Caco-2 (cell line): ENCODE data around the gene KIRREL3. TPM values are rescaled to one million over a fixed set of nuclear protein-coding genes. Genes with fewer than 3 reads are reported as not detected.

ENCODE experiments used
- BruUV-seq: library from RNA; stranded (reverse); fragments of 400-500 nt; replicated peaks from 2 replicates; lab custom pipeline; 2021; lab: Mats Ljungman, UMichigan
- CTCF ChIA-PET: fragments of 300-600 bp; sonication (Branson Sonifier 250); formaldehyde crosslinking; loops from one replicate; lab custom pipeline; 2022; ENCODE audit warnings: antibody characterized with exemption; lab: Charles Lee
- POLR2A ChIA-PET: fragments of 300-600 bp; sonication (Branson Sonifier 250); formaldehyde crosslinking; loops from one replicate; lab custom pipeline; 2022; ENCODE audit warnings: antibody characterized with exemption; lab: Charles Lee
- DNase-seq, 2 experiments: peaks; one replicate each; pipeline versions ENCODE4 v3.0.0 to v3.0.0-alpha.2; 2020 to 2022
- H3K27me3 ChIP-seq: replicated peaks from 2 replicates; pipeline ENCODE4 v1.6.0; 2011; ENCODE audit warnings: low read length; ENCODE audit not compliant: control insufficient read depth, insufficient read depth
- H3K36me3 ChIP-seq: 2 replicates; pipeline ENCODE4 v1.5.1; 2011; ENCODE audit warnings: low read length; ENCODE audit not compliant: control insufficient read depth, insufficient read depth
- H3K4me1 ChIP-seq: fragments of 250-450 bp; sonication (Bioruptor Pico); 2 replicates; pipeline ENCODE4 v1.5.1; 2020; ENCODE audit warnings: mild to moderate bottlenecking
- H3K4me3 ChIP-seq: 2 replicates; pipeline ENCODE4 v1.5.1; 2011; ENCODE audit warnings: low read depth, mild to moderate bottlenecking, control low read depth, low read length
- H3K9me3 ChIP-seq: fragments of 250-450 bp; sonication (Bioruptor Pico); 2 replicates; pipeline ENCODE4 v1.5.1; 2020; ENCODE audit warnings: mild to moderate bottlenecking, moderate library complexity
- H3K27ac Mint-ChIP-seq: one replicate; pipeline ENCODE4 v1.8.0; 2022; ENCODE audit warnings: mixed read lengths; ENCODE audit not compliant: unreplicated experiment
- H3K27me3 Mint-ChIP-seq: one replicate; pipeline ENCODE4 v1.8.0; 2022; ENCODE audit warnings: mixed read lengths; ENCODE audit not compliant: insufficient read depth, unreplicated experiment
- H3K36me3 Mint-ChIP-seq: one replicate; pipeline ENCODE4 v1.8.0; 2022; ENCODE audit warnings: mild to moderate bottlenecking, mixed read lengths; ENCODE audit not compliant: insufficient read depth, unreplicated experiment
- H3K4me1 Mint-ChIP-seq: one replicate; pipeline ENCODE4 v1.8.0; 2022; ENCODE audit warnings: low read depth, mixed read lengths; ENCODE audit not compliant: unreplicated experiment
- H3K4me3 Mint-ChIP-seq: one replicate; pipeline ENCODE4 v1.8.0; 2022; ENCODE audit warnings: mild to moderate bottlenecking, moderate library complexity, mixed read lengths; ENCODE audit not compliant: unreplicated experiment
- H3K9me3 Mint-ChIP-seq: one replicate; pipeline ENCODE4 v1.8.0; 2022; ENCODE audit warnings: mixed read lengths; ENCODE audit not compliant: unreplicated experiment
- intact Hi-C: fragments of 100-400 bp; cut with micrococcal nuclease; formaldehyde crosslinking; loops from one replicate; pipeline ENCODE4 v1.10.0; 2022; ENCODE audit not compliant: unreplicated experiment
- total RNA-seq: library from RNA; stranded (reverse); gene quantifications from 2 replicates; pipeline ENCODE4 v1.2.3, GENCODE V29; 2022
- TF ChIP-seq, protein P1 (sequence below), 2 experiments: fragments of 200-600 bp in 1 of 2; IDR thresholded peaks; 1 replicate in 1 of 2; 2 replicates in 1 of 2; pipeline versions ENCODE4 v1.5.1 to v1.8.0; 2011 to 2022; ENCODE audit warnings: antibody characterized with exemption in 1 of 2, control low read depth in 1 of 2, inconsistent platforms in 1 of 2, low read depth in 1 of 2, low read length in 1 of 2, mild to moderate bottlenecking in 1 of 2, moderate library complexity in 1 of 2; ENCODE audit not compliant: insufficient read depth in 1 of 2, severe bottlenecking in 1 of 2, unreplicated experiment in 1 of 2

KIRREL3 gene
- total RNA-seq, 1 experiment from 2014 or later: not detected

DNA sequence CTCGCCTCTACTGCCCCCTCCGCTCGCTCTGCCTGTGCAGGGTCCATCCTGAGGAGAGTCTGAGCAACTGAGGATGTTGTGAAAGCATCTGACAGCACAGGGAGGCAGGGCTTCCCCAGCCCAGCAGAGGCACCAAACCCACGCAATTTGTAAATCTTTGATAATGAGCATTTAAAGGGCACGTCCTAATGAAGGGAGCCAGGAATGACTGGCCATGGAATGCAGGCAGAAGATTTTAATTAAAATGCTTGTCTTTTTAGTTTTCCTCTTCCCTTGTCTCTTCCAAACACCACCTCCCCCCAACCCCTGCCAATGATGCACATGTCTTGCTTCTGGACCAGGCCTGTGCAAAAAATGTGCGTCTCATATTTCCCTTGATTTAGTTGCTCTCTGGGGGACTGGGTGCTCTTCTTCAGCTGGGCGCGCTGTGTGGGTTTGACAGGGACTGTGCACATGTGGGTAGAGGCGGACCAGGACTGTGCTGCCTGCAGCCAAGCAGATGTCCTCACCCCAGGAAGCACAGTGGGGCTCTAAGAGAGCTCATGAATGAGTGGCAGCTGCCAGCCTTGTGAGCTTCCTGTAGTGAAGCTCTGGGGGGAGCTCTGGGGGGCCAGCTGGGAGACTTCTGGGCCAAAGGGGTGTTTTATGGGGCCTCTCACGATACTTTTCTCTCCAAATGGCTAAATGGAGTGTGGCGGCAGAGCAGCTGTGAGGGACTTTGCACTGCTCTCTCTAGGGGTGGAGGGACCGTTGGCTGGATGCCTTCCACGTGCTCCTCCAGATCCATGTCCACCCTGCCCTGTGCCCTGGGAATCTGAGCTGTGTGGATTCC lies 371.6 kb downstream of the KIRREL3 start:
- DNase-seq: no peak
- H3K27me3 ChIP-seq: no peaks in the 10 kb centered on the region; the same call in 1 of the 2 replicates
- CTCF ChIA-PET: no interaction called here
- H3K27ac Mint-ChIP-seq: no peak overlapping the region
- intact Hi-C loops: no loop called here
- POLR2A ChIA-PET: interaction anchor here (0.6 kb wide), 1 partner anchor 165 kb away, joined by 4 read pairs; no protein-coding TSS in a partner anchor
- H3K36me3 ChIP-seq: no peaks in the 10 kb centered on the region
- no peaks in the 10 kb centered on the region for H3K4me1 Mint-ChIP-seq
- no TSS peak for BruUV-seq
- peaks cover 30% of the 10 kb centered on the region for H3K27me3 Mint-ChIP-seq
- H3K4me3 Mint-ChIP-seq: no peak overlapping the region
- no peaks in the 10 kb centered on the region for H3K36me3 Mint-ChIP-seq
- H3K4me1 ChIP-seq: no peaks in the 10 kb centered on the region
- H3K4me3 ChIP-seq: no peak overlapping the region
- H3K9me3 Mint-ChIP-seq: no peaks in the 10 kb centered on the region
- no peaks in the 10 kb centered on the region for H3K9me3 ChIP-seq
- TF ChIP-seq, protein P1, sequence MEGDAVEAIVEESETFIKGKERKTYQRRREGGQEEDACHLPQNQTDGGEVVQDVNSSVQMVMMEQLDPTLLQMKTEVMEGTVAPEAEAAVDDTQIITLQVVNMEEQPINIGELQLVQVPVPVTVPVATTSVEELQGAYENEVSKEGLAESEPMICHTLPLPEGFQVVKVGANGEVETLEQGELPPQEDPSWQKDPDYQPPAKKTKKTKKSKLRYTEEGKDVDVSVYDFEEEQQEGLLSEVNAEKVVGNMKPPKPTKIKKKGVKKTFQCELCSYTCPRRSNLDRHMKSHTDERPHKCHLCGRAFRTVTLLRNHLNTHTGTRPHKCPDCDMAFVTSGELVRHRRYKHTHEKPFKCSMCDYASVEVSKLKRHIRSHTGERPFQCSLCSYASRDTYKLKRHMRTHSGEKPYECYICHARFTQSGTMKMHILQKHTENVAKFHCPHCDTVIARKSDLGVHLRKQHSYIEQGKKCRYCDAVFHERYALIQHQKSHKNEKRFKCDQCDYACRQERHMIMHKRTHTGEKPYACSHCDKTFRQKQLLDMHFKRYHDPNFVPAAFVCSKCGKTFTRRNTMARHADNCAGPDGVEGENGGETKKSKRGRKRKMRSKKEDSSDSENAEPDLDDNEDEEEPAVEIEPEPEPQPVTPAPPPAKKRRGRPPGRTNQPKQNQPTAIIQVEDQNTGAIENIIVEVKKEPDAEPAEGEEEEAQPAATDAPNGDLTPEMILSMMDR (IDR thresholded peaks at IDR 0.05; ENCODE audit: insufficient read depth in 1 of 2, low read depth in 1 of 2, low read length in 1 of 2, severe bottlenecking in 1 of 2, unreplicated experiment in 1 of 2): no peak

GRCh38 chr11:126628450-126628789 lies 372.1 kb downstream of the KIRREL3 start:
- POLR2A ChIA-PET: no interaction called here
- H3K27me3 ChIP-seq: no peaks in the 10 kb centered on the region; the same call in 1 of the 2 replicates
- TF ChIP-seq, protein P1 (IDR thresholded peaks at IDR 0.05; ENCODE audit: insufficient read depth in 1 of 2, low read depth in 1 of 2, low read length in 1 of 2, severe bottlenecking in 1 of 2, unreplicated experiment in 1 of 2): no peak

GRCh38 chr11:126627421-126627820 lies 373.1 kb downstream of the KIRREL3 start:
- ChIA-PET POLR2A (no interaction called here), CTCF (no interaction called here)
- Mint-ChIP-seq H3K4me3 (no peak overlapping the region), H3K36me3 (no peaks in the 10 kb centered on the region), H3K27ac (no peak overlapping the region), H3K4me1 (no peaks in the 10 kb centered on the region), H3K9me3 (no peaks in the 10 kb centered on the region), H3K27me3 (peaks cover 29% of the 10 kb centered on the region)
- BruUV-seq: no TSS peak
- H3K36me3 ChIP-seq: no peaks in the 10 kb centered on the region
- no peaks in the 10 kb centered on the region for H3K9me3 ChIP-seq
- H3K27me3 ChIP-seq: no peaks in the 10 kb centered on the region; the same call in 1 of the 2 replicates
- H3K4me1 ChIP-seq: no peaks in the 10 kb centered on the region
- TF ChIP-seq, protein P1 (IDR thresholded peaks at IDR 0.05; ENCODE audit: insufficient read depth in 1 of 2, low read depth in 1 of 2, low read length in 1 of 2, severe bottlenecking in 1 of 2, unreplicated experiment in 1 of 2): no peak
- no peak for DNase-seq
- H3K4me3 ChIP-seq: no peak overlapping the region
- intact Hi-C loops: no loop called here

More at GRCh38 chr11:126628450-126628789, 372.1 kb downstream of the KIRREL3 start:
- Histone ChIP-seq H3K36me3 (no peaks in the 10 kb centered on the region), H3K9me3 (no peaks in the 10 kb centered on the region), H3K4me3 (no peak overlapping the region), H3K4me1 (no peaks in the 10 kb centered on the region)
- Mint-ChIP-seq H3K4me1 (no peaks in the 10 kb centered on the region), H3K27me3 (peaks cover 27% of the 10 kb centered on the region), H3K9me3 (no peaks in the 10 kb centered on the region), H3K27ac (no peak overlapping the region), H3K36me3 (no peaks in the 10 kb centered on the region), H3K4me3 (no peak overlapping the region)
- intact Hi-C loops: no loop called here
- no TSS peak for BruUV-seq
- DNase-seq: no peak
- CTCF ChIA-PET: no interaction called here
